GM18508 (cell line): Measurements from ENCODE around the gene P2RX6.
"Not testable (repeated sequence)": the region's sequence is repeated elsewhere in the genome, so short reads cannot be mapped to it uniquely, and the experiment has no call there.

ENCODE experiments used
- ATAC-seq: cut with Tn5 transposase; IDR thresholded peaks from one replicate; pipeline ENCODE4 v1.9.1; 2021; ENCODE audit warnings: moderate number of reproducible peaks; ENCODE audit not compliant: insufficient read depth, unreplicated experiment

The P2RX6 gene

DNA sequence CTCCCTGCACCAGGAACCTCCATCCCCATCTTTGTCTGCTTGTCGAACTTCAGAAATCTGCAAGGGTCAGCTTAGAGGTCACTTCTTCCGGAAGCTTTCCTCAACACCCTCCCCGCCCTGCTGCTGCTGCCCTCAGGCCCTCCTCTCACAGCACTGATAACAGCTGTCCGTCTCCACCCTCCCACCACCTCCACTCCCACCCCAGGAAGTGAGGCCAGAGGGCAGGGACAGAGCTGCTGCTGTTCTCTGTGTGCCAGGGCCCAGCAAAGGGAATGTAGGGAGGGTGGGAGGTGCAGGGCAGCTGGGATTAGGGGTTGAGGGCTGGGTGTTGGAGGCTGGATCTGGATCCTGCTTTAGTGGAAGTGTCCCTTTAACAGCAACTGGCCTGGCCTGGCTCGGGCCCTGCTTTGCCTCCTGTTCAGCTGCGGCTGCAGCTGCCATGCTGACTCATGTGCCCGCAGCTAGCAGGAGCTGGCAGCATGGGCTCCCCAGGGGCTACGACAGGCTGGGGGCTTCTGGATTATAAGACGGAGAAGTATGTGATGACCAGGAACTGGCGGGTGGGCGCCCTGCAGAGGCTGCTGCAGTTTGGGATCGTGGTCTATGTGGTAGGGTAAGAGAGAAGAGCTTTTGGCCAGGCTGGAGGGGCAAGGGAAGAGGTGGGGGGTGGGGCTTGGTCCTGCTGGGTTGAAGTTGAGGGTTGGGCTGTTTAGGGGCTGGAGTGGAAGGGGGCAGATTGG, at the start of gene P2RX6:
Gene P2RX6, plus strand, starts transcription at position 440 of the 740 bp plus-strand sequence. Its CDS starts 10 bp downstream, at position 450.
- no peak for ATAC-seq

DNA sequence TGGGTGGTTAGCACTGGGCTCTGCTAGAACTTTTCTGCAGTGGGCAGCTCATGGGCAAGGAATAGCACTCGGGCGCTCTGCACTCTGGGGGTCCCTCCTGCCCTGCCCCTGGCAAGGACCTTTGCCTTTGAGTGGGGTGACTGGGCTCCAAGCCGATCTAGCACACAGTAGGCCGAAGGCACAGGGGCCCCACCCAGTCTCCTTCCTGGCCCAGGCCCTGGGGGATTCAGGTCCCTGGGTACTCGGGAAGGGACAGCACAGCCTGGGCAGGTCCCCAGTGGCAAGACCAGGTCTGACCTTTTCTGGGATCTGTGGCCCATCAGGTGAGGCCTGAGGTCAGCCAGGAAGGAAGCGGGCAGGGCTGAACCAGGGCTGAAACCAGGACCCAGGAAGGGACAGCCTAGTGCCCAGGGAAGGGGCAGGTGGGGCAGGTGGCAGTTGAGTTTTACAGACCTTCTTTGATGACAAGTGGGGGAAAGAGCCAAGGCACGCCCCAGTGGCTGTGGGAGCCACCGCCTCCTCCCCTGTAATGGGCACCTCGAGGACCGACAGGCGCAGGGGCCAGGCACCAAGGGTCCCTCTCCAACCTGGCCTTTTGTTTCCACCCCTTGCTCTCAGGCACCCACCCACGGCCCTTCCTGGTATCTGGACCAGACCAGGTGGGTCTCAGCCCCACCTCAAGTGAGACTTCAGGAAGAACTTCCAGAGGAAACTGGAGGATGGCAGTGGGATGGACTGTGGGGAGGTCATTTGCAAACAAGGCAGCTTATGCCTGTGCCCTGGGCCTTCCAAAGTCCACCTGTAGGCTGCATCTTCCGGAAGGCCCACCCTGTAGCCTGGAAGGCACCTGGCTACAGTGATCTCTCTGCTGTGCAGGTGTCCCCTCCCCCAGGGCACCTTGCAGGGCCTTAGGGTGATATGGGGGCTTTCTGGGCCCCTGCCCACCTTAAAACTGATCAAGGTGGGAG, 48.8 kb upstream of the P2RX6 start:
- ATAC-seq = no peak

GRCh38 chr22:20966883-20967696, 47.9 kb upstream of the P2RX6 start, which contains the start of gene AIFM3:
Gene AIFM3, plus strand, starts transcription at chr22:20967255. Its CDS starts 690 bp downstream, at chr22:20967945.
- ATAC-seq = no peak

GRCh38 chr22:20967697-20968211, 47.2 kb upstream of the P2RX6 start:
- ATAC-seq = no peak

- ATAC-seq = no peak
These were observed 46.5 kb upstream of the P2RX6 start for GRCh38 chr22:20968281-20968977.

DNA sequence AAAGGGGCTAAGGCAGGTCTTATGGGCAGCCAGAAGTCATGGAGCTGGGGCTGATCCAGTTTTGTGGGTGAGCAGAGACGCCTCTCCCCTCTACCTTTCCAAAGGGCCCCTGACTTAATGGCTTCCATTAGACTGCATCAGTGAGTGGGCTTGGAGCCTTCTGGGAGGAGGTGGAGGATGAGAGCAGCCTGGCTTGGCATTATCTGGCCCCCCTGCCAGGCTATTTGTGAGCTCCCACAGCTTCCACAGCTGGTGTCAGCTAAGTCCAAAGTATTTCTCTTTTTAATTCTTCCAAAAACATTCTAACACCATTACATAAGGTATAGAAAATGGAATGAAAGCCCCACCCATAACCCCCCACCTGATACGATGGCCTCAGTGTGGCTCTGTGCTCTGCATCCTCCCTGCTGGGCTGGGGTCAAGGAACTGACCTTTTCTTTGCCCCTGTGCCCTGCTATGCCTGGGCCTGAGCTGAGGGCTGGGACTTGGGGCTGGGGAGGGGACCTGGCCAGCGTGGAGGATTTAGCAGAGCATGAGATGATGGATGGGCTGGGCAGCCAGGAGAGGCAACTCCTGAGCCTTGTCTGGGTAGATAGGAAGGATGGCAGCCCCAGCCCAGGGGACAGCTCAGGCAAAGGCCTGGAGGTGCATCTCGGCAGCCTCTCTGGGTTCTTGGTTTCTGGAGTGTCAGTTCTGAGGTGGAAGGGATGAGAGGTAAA, 43.9 kb upstream of the P2RX6 start:
- no peak for ATAC-seq

DNA sequence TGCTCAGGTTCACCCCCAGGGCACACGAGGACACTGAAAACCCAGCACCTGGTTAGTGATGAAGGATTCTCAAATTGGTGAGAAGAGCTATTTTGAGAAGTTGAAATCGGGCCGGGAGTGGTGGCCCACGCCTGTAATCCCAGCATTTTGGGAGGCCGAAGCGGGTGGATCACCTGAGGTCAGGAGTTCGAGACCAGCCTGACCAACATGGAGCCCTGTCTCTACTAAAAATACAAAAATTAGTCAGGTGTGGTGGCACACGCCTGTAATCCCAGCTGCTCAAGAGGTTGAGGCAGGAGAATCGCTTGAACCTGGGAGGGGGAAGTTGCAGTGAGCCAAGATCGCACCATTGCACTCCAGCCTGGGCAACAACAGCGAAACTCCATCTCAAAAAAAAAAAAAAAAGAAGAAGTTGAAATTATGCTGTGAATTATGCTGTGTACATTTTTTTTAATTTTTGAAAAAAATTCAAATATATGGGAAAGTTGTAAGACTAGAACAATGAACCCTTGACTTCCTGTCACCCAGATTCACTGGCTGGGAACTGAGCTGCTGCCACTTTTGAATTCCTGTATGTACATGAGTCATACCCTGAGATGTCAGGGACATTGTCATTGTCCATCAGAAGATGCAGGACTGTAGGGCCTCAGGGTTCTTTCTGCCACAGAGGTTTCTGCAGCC, 42.8 kb upstream of the P2RX6 start:
- not testable (repeated sequence) for ATAC-seq

DNA sequence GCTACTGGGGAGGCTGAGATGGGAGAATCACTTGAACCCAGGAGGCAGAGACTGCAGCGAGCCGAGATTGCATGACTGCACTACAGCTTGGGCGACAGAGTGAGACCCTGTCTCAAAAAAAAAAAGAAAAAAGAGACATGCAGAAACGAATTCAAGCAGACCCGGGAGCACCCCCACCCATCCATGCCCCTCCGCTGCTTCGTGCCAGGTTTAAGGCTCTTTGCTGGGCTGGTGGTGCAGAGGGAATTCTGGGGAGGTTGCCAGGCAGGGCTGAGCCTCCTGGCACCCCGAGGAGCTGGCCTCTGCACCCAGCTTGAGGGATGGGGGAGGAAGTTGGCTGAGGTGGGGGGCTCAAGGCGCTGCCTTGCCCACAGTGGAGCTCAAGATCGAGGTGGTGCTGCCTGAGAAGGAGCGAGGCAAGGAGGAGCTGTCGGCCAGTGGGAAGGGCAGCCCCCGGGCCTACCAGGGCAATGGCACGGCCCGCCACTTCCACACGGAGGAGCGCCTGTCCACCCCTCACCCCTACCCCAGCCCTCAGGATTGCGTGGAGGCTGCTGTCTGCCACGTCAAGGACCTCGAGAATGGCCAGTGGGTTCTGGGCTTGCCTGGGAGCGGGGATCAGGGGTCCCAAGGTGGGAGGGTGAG, 41.9 kb upstream of the P2RX6 start:
- ATAC-seq = no peak

DNA sequence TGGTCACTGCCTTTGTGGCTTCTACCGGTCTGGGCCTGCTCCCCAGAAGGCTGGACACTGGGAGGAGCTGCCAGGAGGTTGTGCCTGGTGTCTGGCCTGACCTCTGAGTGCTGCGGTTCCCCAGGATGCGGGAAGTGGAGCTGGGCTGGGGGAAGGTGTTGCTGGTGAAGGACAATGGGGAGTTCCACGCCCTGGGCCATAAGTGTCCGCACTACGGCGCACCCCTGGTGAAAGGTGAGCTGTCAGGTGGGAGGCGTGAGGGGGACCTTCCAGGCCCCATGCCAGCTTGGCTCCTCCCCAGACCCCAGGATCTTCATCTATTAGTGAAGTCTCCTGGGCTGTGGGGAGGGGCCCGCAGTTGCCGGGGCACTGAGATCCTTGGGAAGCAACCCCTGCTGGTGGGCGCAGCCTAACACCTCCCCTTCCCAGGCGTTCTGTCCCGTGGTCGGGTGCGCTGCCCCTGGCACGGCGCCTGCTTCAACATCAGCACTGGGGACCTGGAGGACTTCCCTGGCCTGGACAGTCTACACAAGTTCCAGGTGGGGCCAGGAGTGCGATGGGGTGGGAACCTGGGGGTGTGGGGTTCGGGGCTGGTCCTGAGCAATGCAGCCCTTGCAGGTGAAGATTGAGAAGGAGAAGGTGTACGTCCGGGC, 41.2 kb upstream of the P2RX6 start:
- ATAC-seq = no peak

DNA sequence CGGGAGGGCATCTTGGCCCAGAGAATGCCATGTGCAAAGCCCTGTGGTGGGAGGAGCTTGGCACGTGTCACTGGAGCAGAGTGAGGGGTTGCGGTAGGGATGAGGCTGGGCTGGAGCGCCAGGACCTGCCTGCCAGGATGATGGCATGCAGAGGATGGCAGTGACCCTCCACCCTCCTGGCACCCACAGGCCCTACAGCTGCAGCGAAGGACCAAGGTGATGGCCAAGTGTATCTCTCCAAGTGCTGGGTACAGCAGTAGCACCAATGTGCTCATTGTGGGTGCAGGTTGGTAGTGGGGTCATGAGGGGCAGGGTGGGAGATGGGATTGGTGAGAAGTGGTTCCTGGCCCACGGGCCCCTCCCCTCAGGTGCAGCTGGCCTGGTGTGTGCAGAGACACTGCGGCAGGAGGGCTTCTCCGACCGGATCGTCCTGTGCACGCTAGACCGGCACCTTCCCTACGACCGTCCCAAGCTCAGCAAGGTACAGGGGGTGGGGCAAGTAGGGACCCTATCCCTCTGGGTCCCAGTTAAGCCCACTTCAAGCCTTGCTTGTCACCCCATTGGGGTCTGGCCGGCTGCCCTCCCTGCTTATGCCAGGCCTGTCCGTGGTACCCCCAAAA, 40.5 kb upstream of the P2RX6 start:
- ATAC-seq = no peak

DNA sequence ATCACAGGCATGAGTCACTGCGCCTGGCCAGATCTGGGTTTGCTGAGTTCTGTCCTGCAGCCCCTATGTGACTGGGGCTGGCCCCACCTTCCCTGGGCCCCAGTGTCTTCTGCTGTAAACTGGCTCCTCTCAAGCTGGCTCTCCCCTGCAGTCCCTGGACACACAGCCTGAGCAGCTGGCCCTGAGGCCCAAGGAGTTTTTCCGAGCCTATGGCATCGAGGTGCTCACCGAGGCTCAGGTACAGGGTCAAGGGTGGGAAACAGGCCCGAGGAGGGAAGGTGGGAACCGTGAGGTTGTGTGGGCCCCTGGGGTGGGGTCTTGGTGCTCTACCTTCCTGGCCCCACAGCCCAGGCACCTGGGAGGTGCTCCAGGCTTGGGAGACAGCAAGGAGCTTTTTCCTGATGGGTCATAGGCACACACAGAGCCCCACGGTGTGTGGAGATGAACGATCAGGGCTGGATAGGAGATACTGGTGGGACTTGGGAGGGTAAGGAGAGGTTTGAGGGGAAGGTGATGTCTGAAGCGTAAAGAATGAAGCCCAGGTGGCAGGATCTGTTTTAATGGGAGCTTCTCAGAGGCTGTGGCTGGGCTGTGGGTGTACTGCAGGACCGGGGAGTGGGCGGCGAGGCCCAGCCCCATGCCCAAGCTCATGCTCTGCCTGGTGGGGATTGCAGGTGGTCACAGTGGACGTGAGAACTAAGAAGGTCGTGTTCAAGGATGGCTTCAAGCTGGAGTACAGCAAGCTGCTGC, 39.2 kb upstream of the P2RX6 start:
- no peak for ATAC-seq

GRCh38 chr22:20976291-20976877, 38.6 kb upstream of the P2RX6 start:
- ATAC-seq = no peak

DNA sequence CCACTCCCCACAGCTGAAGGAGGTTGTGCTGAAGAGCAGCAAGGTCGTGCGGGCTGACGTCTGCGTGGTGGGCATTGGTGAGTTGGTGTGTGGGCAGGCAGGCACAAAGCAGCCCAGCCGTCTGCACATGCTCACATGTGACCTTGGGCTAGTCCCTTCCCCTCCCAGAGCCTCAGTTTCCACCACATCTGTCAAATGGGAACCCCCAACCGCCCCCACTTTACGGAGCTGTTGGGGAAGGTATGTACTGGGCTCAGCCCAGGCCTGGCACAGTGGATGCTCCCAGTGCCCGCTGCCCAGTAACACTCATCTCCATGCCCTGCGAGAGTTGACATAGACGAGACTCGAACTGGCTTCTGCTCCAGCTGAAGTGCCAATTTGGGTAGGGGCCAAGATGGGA, 37.9 kb upstream of the P2RX6 start:
- no peak for ATAC-seq

DNA sequence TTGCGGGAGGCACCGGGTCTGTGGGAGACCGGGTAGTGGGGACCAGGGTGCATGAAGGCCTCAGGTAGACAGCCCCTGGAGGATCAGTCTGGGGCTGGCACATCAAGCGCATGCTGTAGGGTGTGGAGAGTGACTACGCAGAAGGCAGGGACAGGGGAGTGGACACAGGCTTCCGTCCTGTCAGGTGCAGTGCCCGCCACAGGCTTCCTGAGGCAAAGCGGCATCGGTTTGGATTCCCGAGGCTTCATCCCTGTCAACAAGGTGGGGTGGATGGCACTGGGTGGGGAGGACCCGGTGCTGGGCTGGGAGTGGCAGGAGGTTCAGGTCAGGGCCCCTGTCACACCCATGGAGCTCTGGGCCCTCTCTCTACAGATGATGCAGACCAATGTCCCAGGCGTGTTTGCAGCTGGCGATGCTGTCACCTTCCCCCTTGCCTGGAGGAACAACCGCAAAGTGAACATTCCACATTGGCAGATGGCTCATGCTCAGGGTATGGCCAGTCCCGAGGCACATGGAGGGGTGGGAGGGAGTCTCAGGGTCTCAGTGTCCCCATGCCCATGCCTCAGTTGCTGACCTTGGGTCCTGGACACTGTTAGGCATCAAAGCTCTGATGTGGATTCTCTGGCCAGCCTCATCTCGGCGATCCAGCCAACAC, 37.3 kb upstream of the P2RX6 start:
- ATAC-seq = no peak

DNA sequence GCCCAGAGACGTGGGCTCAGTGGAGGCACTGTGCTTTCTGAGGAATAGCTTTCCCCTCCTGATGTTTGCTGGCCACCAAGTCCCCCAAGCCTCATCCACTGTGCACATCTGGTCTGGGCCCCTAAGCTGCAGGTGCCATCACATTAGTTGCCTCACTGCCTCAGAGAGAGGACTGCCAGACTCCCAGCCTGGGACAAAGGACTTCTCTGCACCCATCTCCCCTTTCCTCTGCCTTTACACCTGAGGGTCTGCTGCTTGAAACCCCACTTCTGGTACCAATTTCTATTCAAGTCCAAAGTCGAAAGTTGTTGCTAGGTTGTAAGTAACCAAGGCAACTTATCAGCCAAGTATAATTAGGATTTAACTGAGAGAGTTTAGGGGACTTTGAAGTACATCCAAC, 36.5 kb upstream of the P2RX6 start:
- no peak for ATAC-seq
